NCI-H1092 treated with DMSO at 0.1 percent for 48 hours (cell line): Measurements from ENCODE around the gene TACC2.

ENCODE experiments used
- DNase-seq: peaks from one replicate; lab custom pipeline; 2025; lab: John Stamatoyannopoulos, UW

The TACC2 gene

DNA sequence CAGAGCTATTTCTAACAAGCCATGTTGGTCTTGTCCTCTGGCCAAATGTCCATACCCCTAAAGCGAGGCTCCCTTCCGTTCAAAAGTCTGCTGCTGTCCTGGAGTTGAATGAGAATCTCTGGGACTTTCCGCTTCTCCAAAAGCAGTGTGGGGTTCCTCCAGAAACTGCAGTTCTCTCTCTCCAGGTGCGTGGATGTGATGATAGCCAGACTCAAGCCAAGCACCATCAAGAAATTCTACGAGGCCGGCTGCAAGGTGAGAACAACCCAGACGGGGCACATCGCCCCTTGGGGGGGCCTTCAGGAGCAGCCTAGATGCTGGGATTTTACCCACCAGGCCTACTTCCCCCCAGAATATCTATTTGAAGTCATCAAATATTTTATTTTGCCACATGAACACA lies 308.6 kb downstream of the TACC2 start:
- no peak for DNase-seq

- no peak for DNase-seq
Measured at GRCh38 chr10:122298206-122298597, 309.2 kb downstream of the TACC2 start.

DNA sequence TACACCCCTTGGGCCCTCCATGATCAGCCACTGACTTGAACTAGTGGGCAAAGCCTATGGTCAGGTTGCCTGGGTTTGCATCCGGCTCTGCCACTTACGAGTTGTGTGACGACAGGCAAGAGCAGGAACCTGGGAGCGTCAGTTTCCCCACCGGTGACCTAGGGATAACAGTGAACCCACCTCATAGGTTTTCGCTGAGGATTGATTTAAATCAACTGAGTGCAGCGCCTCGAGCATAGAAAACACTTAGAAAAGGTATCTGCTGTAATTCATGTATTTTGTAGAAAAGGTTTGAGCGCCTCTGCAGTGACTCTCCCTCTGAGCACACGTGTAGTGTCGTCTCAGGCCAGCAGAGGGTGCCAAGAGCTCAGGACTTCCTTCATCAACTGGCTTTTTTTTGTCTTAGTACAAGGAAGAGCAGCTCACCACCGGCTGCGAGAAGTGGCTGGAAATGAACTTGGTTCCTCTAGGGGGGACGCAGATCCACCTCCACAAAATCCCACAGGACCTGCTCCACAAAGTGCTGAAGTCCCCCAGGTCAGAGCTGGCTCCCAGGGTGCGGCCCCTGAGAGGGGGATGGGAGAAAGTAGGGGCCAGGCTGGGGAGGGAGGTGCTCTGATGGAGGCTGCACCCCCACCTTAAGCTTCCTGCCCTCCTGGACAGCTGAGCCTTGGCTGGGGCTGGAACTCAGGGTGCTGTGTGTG lies 309.8 kb downstream of the TACC2 start:
- peak; percentile 49 for DNase-seq

DNA sequence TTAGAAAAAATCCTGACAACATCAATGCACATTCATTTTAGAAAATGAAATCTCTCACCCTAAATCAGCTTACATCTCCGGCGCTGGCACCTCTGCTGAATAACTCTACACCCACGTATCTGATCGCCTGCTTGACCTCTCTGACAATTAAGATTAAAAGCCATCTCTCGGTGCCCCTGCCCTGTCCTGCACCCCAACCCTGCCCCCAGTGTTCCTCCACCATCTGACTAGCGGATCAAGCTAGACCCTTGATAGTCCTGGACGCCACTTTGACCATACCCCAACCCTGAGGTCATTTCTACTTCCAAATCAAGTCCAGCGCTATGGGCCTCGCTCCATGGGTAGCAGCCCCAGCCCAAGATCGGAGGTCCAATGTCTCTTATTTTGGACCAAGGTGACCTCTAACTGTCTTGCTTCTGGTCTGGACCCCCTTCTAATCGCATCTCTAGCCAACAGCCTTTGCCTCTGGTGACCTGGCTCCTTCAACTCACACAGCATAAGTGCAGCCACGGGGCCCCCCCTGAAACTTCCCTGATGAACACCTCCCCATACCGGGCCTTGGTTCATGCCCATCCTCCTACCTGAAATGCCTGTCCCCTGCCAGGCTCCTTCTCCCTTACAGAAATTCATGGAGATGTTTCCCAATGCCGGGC lies 310.6 kb downstream of the TACC2 start:
- no peak for DNase-seq

GRCh38 chr10:122301055-122301810 lies 312.3 kb downstream of the TACC2 start:
- no peak for DNase-seq

DNA sequence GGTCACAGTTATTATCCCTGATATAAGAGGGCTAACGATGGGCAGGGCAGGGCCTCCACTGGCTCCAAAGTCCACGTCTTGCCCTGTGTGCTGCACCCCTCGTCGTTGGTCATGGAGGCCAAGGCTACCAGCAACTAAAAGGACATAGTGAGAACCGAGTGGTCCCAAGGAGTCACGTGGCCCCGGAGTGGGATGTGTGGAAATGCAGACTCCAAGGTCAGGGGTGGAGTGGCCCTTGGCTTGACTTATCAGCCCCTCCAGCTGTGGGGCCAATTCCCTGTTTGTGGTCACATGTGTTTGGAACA lies 312.8 kb downstream of the TACC2 start:
- DNase-seq: no peak

- DNase-seq: no peak
Measured at GRCh38 chr10:122302315-122302714, 313.4 kb downstream of the TACC2 start.

DNA sequence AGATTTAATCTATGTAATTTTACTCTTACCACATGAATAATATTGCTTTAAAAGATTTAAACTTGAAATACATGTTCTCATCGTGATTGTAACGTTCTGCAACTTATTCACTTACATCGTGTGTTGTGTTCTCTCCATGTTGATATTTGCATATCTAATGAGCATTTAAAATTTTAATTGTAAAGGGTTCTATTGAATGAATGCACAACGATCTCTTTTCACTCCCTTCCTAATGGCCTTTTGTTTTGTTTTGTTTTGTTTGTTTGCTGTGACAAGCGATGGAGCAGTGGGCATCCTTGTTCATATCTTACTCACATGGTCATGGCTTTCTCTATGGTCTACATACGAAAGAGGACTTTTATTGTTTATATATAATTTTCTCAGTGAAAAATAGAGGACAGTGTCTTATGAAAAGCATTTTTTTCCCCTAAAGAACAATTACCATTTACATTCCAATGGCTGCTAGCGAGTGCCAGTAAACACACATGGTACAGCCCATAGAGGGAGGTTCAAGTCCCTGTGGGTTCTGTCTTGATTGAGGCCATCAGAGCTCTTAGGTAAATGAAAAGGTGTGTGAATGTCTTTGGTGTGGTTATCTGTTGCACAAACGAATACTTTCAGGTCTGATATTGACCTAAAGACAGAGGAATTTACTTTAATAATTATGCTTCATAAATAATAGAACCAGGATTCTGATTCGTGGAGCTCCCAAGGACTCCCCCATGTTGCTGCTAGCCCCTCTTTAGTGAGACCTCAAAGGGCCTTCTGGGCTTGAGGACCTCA lies 314.5 kb downstream of the TACC2 start:
- DNase-seq: no peak
